Measurements from ENCODE around the gene DNAH2. TPM values are rescaled to one million over a fixed set of nuclear protein-coding genes. Genes with fewer than 3 reads are reported as not detected.

The DNAH2 gene
- polyA plus RNA-seq, 1 of the 3 experiments (the other 2 are of a cell fraction), result 0.13 TPM

DNA sequence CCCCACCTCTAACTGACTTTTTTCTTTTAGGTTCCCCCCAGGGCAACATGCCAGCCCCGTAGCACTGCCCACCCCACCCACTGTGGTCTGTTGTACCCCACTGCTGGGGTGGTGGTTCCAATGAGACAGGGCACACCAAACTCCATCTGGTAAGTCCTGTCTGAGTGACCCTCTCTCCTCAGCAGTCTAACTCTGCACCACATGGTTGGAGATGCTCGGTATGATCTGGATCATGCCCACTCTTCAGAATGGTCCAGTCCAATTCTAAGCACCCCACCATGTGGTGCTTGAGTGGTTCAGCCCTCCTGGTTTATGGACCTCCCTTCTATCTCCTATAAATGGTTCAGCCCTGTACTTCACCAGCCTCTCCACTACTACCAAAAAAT is 122.3 kb downstream of the DNAH2 start:
- ChIA-PET CTCF (interaction anchor here (1.0 to 1.5 kb wide), 3 partner anchors 11 to 96 kb away, joined by 3 to 8 read pairs (median 3); no protein-coding TSS in a partner anchor), POLR2A (no interaction called here)
- Histone ChIP-seq H3K9ac (no peak overlapping the region), H4K20me1 (ENCODE audit: insufficient read depth) (peaks cover 37% of the 10 kb centered on the region), H3K9me3 (no peaks in the 10 kb centered on the region), H3K4me1 (ENCODE audit: control insufficient read depth in 1 of 2, insufficient read depth in 2 of 2, low read depth in 1 of 2, low read length in 1 of 2) (peaks cover 28 to 36% of the 10 kb centered on the region in 2 experiments), H2AFZ (ENCODE audit: low read depth) (no peak overlapping the region), H3K27me3 (ENCODE audit: insufficient read depth) (no peaks in the 10 kb centered on the region), H3K9me2 (no peaks in the 10 kb centered on the region), H3K4me3 (ENCODE audit: low read depth in 2 of 2, low read length in 1 of 2) (no peak overlapping the region), H3K27ac (ENCODE audit: low read depth in 2 of 2, low read length in 1 of 2) (peak overlapping the region; percentile 98 to 100; a peak in 3 of 4 replicates), H3F3A (replicated peaks; ENCODE audit: insufficient read depth) (peaks cover 54% of the 10 kb centered on the region), H3K79me2 (ENCODE audit: insufficient read depth) (peaks cover 61% of the 10 kb centered on the region), H3K4me2 (peak overlapping the region; percentile 92; the same call in 1 of the 2 replicates), H3K36me3 (replicated peaks in 1 of 2; ENCODE audit: control insufficient read depth in 1 of 2, insufficient read depth in 2 of 2, low read length in 1 of 2) (peaks cover 5 to 14% of the 10 kb centered on the region in 2 experiments)
- no peak for DNase-seq
- WGBS (ENCODE audit: low lambda C conversion rate), result 53% methylated on average over 2 of the region's 2 CpGs
- TF ChIP-seq POLR2AphosphoS5 (IDR thresholded peaks at IDR 0.05; ENCODE audit: low read depth, low read length) (no peak), SMC3 (IDR thresholded peaks at IDR 0.05; ENCODE audit: low read depth, low read length) (no peak), YY1 (IDR thresholded peaks at IDR 0.05; ENCODE audit: low read depth) (no peak)

DNA sequence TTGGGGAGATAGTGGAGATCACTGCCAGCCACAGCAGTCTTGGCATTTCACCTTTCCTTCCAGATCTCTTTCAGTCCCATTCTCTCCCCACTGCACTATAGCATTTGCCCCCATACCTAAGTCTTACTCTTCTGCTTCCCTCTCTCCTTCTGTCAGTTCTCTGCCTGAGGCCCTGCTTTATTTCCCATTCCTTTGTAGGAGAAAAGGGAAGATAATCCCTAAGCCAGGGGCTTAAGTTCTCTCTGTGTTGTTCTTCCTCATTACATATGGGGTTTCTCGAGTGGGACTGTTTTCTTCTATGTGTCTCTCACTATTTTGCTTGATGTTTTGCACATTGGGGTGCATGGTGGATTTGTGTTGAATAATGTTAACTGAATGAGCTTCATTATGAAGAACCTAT is 122.9 kb downstream of the DNAH2 start:
- peak overlapping the region; percentile 92 for H3K4me2 ChIP-seq
- WGBS (ENCODE audit: low lambda C conversion rate), result 80% methylated on average over 1 of the region's 1 CpG
- H3K36me3 ChIP-seq (replicated peaks in 1 of 2; ENCODE audit: control insufficient read depth in 1 of 2, insufficient read depth in 2 of 2, low read length in 1 of 2), result peaks cover 5 to 17% of the 10 kb centered on the region in 2 experiments
- no peaks in the 10 kb centered on the region for H3K9me2 ChIP-seq
- CTCF ChIA-PET, result interaction anchor here (0.6 to 1.7 kb wide), 7 partner anchors 10 to 460 kb away, joined by 3 to 8 read pairs (median 3); no protein-coding TSS in a partner anchor
- no peak overlapping the region for H3K4me3 ChIP-seq (ENCODE audit: low read depth in 2 of 2, low read length in 1 of 2)
- DNase-seq, result no peak
- H4K20me1 ChIP-seq (ENCODE audit: insufficient read depth), result peaks cover 43% of the 10 kb centered on the region
- POLR2A ChIA-PET, result no interaction called here
- no peaks in the 10 kb centered on the region for H3K27me3 ChIP-seq (ENCODE audit: insufficient read depth)
- no peaks in the 10 kb centered on the region for H3K9me3 ChIP-seq
- H3K79me2 ChIP-seq (ENCODE audit: insufficient read depth), result peaks cover 67% of the 10 kb centered on the region
- H3F3A ChIP-seq (replicated peaks; ENCODE audit: insufficient read depth), result peaks cover 54% of the 10 kb centered on the region
- H3K4me1 ChIP-seq (ENCODE audit: control insufficient read depth in 1 of 2, insufficient read depth in 2 of 2, low read depth in 1 of 2, low read length in 1 of 2), result peaks cover 33 to 41% of the 10 kb centered on the region in 2 experiments
- peak overlapping the region; percentile 95 to 100 for H3K27ac ChIP-seq (ENCODE audit: low read depth in 2 of 2, low read length in 1 of 2)
- H2AFZ ChIP-seq (ENCODE audit: low read depth), result no peak overlapping the region
- TF ChIP-seq RCOR1 (IDR thresholded peaks at IDR 0.05; ENCODE audit: low read length) (no peak), NFIC (IDR thresholded peaks at IDR 0.05; ENCODE audit: borderline replicate concordance) (no peak), SMC3 (IDR thresholded peaks at IDR 0.05; ENCODE audit: low read depth, low read length) (no peak), ELF1 (IDR thresholded peaks at IDR 0.05) (no peak), GATA2 (CRISPR knock-in tag; IDR thresholded peaks at IDR 0.05) (no peak), YY1 (IDR thresholded peaks at IDR 0.05; ENCODE audit: low read depth) (no peak), FOXM1 (IDR thresholded peaks at IDR 0.05; ENCODE audit: low read depth) (no peak), RAD21 (IDR thresholded peaks at IDR 0.05; ENCODE audit: low read length) (no peak), GABPA (IDR thresholded peaks at IDR 0.05; ENCODE audit: low read depth) (no peak), SIN3A (IDR thresholded peaks at IDR 0.05; ENCODE audit: borderline replicate concordance, low read depth, low read length) (no peak), EP300 (IDR thresholded peaks at IDR 0.05; ENCODE audit: borderline replicate concordance in 1 of 2, low read depth in 1 of 2, low read length in 1 of 2) (no peak), NRF1 (IDR thresholded peaks at IDR 0.05; ENCODE audit: low read depth, low read length) (no peak), FOXJ3 (CRISPR knock-in tag; IDR thresholded peaks at IDR 0.05) (no peak)
- TF ChIP-seq, protein P1, sequence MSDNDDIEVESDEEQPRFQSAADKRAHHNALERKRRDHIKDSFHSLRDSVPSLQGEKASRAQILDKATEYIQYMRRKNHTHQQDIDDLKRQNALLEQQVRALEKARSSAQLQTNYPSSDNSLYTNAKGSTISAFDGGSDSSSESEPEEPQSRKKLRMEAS (IDR thresholded peaks at IDR 0.05; ENCODE audit: low read depth), result no peak
- peak overlapping the region; percentile 99; the same call in 1 of the 2 replicates for H3K9ac ChIP-seq

Data from SK-N-SH (cell line).